ENCODE data around the gene KRTAP10-8.
"Not testable (repeated sequence)": the region's sequence is repeated elsewhere in the genome, so short reads cannot be mapped to it uniquely, and the experiment has no call there.

The KRTAP10-8 gene

GRCh38 chr21:44612029-44612486, at the start of gene KRTAP10-8:
TSS of gene KRTAP10-8 (plus strand) at chr21:44612079. CDS start at chr21:44612101, 22 bp downstream.
- DNase-seq (ENCODE audit: low read depth) = no peak

GRCh38 chr21:44564099-44564498, 47.8 kb upstream of the KRTAP10-8 start:
- DNase-seq (ENCODE audit: low read depth) = no peak

- DNase-seq (ENCODE audit: low read depth) = no peak
Observed at GRCh38 chr21:44564886-44565598, 46.8 kb upstream of the KRTAP10-8 start.

- DNase-seq (ENCODE audit: low read depth) = no peak
Observed at GRCh38 chr21:44566403-44566802, 45.5 kb upstream of the KRTAP10-8 start.

- no peak for DNase-seq (ENCODE audit: low read depth)
Observed at GRCh38 chr21:44567481-44568171, 44.3 kb upstream of the KRTAP10-8 start.

- no peak for DNase-seq (ENCODE audit: low read depth)
Observed at GRCh38 chr21:44568261-44568660, 43.6 kb upstream of the KRTAP10-8 start.

GRCh38 chr21:44568667-44569556, 43.0 kb upstream of the KRTAP10-8 start:
- DNase-seq (ENCODE audit: low read depth) = no peak

- DNase-seq (ENCODE audit: low read depth) = no peak
Observed at GRCh38 chr21:44569861-44570517, 41.9 kb upstream of the KRTAP10-8 start.

GRCh38 chr21:44571296-44571695, 40.6 kb upstream of the KRTAP10-8 start:
- DNase-seq (ENCODE audit: low read depth) = no peak

GRCh38 chr21:44571844-44572782, 39.8 kb upstream of the KRTAP10-8 start:
- DNase-seq (ENCODE audit: low read depth) = no peak

- no peak for DNase-seq (ENCODE audit: low read depth)
Observed at GRCh38 chr21:44572959-44573583, 38.8 kb upstream of the KRTAP10-8 start.

- not testable (repeated sequence) for DNase-seq (ENCODE audit: low read depth)
Observed at GRCh38 chr21:44573630-44574456, 38.0 kb upstream of the KRTAP10-8 start, which contains the start of gene KRTAP10-4. TSS of gene KRTAP10-4 (plus strand) at chr21:44573729. CDS start at chr21:44573759, 30 bp downstream.

GRCh38 chr21:44574457-44575306, 37.2 kb upstream of the KRTAP10-8 start:
- no peak for DNase-seq (ENCODE audit: low read depth)

- DNase-seq (ENCODE audit: low read depth) = no peak
Observed at GRCh38 chr21:44575307-44576024, 36.4 kb upstream of the KRTAP10-8 start.

GRCh38 chr21:44576025-44576420, 35.9 kb upstream of the KRTAP10-8 start:
- no peak for DNase-seq (ENCODE audit: low read depth)

- no peak for DNase-seq (ENCODE audit: low read depth)
Observed at GRCh38 chr21:44578371-44579055, 33.4 kb upstream of the KRTAP10-8 start.

Measured in stimulated activated CD8-positive, alpha-beta memory T cell treated with anti-CD3 and anti-CD28 coated beads, Interleukin-12 subunit alpha, Interleukin-12 subunit beta, amount 100 ng/mL, for 4 hours (primary cell).